ENCODE results near the gene CSK.

- TF ChIP-seq, protein P1, sequence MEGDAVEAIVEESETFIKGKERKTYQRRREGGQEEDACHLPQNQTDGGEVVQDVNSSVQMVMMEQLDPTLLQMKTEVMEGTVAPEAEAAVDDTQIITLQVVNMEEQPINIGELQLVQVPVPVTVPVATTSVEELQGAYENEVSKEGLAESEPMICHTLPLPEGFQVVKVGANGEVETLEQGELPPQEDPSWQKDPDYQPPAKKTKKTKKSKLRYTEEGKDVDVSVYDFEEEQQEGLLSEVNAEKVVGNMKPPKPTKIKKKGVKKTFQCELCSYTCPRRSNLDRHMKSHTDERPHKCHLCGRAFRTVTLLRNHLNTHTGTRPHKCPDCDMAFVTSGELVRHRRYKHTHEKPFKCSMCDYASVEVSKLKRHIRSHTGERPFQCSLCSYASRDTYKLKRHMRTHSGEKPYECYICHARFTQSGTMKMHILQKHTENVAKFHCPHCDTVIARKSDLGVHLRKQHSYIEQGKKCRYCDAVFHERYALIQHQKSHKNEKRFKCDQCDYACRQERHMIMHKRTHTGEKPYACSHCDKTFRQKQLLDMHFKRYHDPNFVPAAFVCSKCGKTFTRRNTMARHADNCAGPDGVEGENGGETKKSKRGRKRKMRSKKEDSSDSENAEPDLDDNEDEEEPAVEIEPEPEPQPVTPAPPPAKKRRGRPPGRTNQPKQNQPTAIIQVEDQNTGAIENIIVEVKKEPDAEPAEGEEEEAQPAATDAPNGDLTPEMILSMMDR (IDR thresholded peaks at IDR 0.05) = no peak
- TF ChIP-seq ZFX (IDR thresholded peaks at IDR 0.05; ENCODE audit: borderline replicate concordance) = no peak
Observed at GRCh38 chr15:74788683-74789151, 6.8 kb downstream of the CSK start.

All from 22Rv1 (cell line).